Tibial nerve (tissue), 4 donors: ENCODE measurements around the gene MTCL3.

ENCODE experiments used
- DNase-seq, 2 donors: peaks; one replicate each; pipeline ENCODE4 v3.0.0-alpha.2; 2019; ENCODE audit warnings: low spot score in 2 of 2
- H3K27ac ChIP-seq, 4 donors: fragments of 200-600 bp; sonication (generic) in 3 of 4; one replicate each; pipeline ENCODE4 v1.5.1; 2017 to 2019; ENCODE audit warnings: mild to moderate bottlenecking in 1 of 4
- H3K27me3 ChIP-seq, 2 donors: fragments of 200-600 bp; sonication (generic) in 1 of 2; one replicate each; pipeline versions ENCODE4 v1.5.1 to v1.6.0; 2017 to 2019
- H3K36me3 ChIP-seq, 3 donors: fragments of 200-600 bp; sonication (generic); one replicate each; pipeline ENCODE4 v1.5.1; 2018 to 2019
- H3K4me1 ChIP-seq, 4 donors: fragments of 200-600 bp; sonication (generic) in 3 of 4; one replicate each; pipeline ENCODE4 v1.5.1; 2017 to 2019
- H3K4me3 ChIP-seq, 4 donors: fragments of 200-600 bp; sonication (generic) in 3 of 4; one replicate each; pipeline ENCODE4 v1.5.1; 2017 to 2019; ENCODE audit warnings: mild to moderate bottlenecking in 1 of 4, moderate library complexity in 1 of 4
- H3K9me3 ChIP-seq, 4 donors: fragments of 200-600 bp; sonication (generic) in 3 of 4; one replicate each; pipeline ENCODE4 v1.5.1; 2017 to 2019
- EP300 ChIP-seq, 2 donors: sonication (generic); formaldehyde crosslinking; IDR thresholded peaks; one replicate each; pipeline ENCODE4 v1.6.1; 2017; ENCODE audit warnings: antibody characterized with exemption in 2 of 2, mild to moderate bottlenecking in 1 of 2
- POLR2A ChIP-seq, 2 donors: fragments of 450-650 bp; IDR thresholded peaks; one replicate each; pipeline ENCODE4 v1.6.1; 2017; ENCODE audit warnings: antibody characterized with exemption in 2 of 2, mild to moderate bottlenecking in 2 of 2, moderate library complexity in 2 of 2
- WGBS, 2 donors: methylation state at CpG; one replicate each; pipeline ENCODE4 v1.1.5; 2018; 5-methylcytosine and 5-hydroxymethylcytosine counted together
- TF ChIP-seq, protein P1 (sequence below), 5 experiments: fragments of 200-600 bp in 3 of 5; fragments of 450-650 bp in 2 of 5; sonication (generic) in 3 of 5; IDR thresholded peaks; one replicate each; pipeline ENCODE4 v1.5.1; 2016 to 2019; ENCODE audit warnings: antibody characterized with exemption in 5 of 5, mild to moderate bottlenecking in 3 of 5, moderate library complexity in 2 of 5

The MTCL3 gene

DNA sequence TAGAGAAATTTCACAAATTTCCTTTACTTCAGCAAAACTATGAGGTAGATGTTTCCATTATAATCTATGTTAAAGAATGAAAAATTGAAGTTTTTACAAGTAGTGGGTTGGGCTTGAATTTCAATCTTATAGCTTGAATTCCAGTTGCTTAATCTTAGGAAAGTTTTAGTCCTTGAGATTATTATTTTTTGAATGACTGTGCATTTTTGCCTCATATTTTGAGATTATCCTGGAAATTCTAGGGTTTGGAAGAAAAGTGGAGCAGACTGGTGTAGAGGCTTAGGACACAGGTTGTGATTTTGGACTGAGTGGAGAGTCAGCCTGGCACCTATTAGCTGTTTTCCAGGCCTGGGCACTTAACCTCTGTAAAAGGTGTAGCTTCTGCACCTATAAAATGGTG, 5.7 kb downstream of the MTCL3 start:
- no peak overlapping the region for H3K27ac ChIP-seq
- H3K4me3 ChIP-seq: no peak overlapping the region
- peaks cover 0 to 30% (median 0%) of the 10 kb centered on the region in 3 donors for H3K36me3 ChIP-seq
- peaks cover 0 to 26% (median 13%) of the 10 kb centered on the region in 4 donors for H3K4me1 ChIP-seq
- no peak for DNase-seq
- no peak for TF ChIP-seq POLR2A (IDR thresholded peaks at IDR 0.05)
- TF ChIP-seq, protein P1, sequence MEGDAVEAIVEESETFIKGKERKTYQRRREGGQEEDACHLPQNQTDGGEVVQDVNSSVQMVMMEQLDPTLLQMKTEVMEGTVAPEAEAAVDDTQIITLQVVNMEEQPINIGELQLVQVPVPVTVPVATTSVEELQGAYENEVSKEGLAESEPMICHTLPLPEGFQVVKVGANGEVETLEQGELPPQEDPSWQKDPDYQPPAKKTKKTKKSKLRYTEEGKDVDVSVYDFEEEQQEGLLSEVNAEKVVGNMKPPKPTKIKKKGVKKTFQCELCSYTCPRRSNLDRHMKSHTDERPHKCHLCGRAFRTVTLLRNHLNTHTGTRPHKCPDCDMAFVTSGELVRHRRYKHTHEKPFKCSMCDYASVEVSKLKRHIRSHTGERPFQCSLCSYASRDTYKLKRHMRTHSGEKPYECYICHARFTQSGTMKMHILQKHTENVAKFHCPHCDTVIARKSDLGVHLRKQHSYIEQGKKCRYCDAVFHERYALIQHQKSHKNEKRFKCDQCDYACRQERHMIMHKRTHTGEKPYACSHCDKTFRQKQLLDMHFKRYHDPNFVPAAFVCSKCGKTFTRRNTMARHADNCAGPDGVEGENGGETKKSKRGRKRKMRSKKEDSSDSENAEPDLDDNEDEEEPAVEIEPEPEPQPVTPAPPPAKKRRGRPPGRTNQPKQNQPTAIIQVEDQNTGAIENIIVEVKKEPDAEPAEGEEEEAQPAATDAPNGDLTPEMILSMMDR (IDR thresholded peaks at IDR 0.05): no peak
- no peak for TF ChIP-seq EP300 (IDR thresholded peaks at IDR 0.05)
- peaks cover 0 to 9% of the 10 kb centered on the region in 2 donors for H3K27me3 ChIP-seq
- H3K9me3 ChIP-seq: peaks cover 0 to 8% (median 0%) of the 10 kb centered on the region in 4 donors

DNA sequence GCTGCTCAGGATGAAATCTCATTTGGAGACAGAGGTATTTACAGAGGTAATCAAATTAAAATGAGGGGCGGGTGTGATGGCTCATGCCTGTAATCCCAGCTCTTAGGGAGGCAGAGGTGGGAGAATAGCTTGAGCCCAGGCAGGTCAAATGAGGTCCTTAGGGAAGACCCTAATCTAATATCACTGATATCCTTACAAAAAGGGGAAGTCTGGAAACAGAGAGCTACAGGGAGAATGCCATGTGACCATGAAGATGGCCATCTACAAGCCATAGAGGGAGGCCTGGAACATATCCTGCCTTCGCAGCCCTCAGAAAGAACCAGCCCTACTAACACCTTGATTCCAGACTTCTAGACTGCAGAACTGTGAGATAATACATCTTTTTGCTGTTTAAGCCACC, 8.3 kb downstream of the MTCL3 start:
- Histone ChIP-seq H3K36me3 (peaks cover 0 to 30% (median 0%) of the 10 kb centered on the region in 3 donors), H3K27ac (no peak overlapping the region), H3K4me3 (no peak overlapping the region), H3K9me3 (peaks cover 0 to 8% (median 0%) of the 10 kb centered on the region in 4 donors), H3K4me1 (peaks cover 0 to 15% (median 9%) of the 10 kb centered on the region in 4 donors), H3K27me3 (no peaks in the 10 kb centered on the region)
- no peak for DNase-seq
- 90 to 94% methylated on average over 2 of the region's 2 CpGs for WGBS, 2 donors
- TF ChIP-seq, protein P1 (IDR thresholded peaks at IDR 0.05): no peak
- TF ChIP-seq EP300 (IDR thresholded peaks at IDR 0.05) (no peak), POLR2A (IDR thresholded peaks at IDR 0.05) (no peak)

DNA sequence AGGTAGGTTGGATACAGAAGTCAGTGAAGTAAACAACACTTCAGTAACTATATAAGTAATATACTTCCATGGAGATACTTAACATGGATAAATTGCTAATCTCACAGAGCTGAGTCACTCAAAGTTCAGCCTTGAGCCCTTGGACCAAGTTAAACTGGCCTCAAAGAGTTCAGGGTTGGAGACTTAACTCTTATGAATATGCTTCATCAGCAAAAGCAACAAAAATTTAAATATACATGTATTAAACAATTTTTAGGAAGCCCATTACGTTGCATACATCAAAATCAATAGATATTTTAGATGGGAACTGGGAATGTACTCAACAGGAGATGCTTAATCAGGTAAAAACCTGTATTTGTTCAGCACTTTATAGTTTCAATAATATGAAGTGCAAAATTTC, 12.2 kb downstream of the MTCL3 start:
- TF ChIP-seq, protein P1 (IDR thresholded peaks at IDR 0.05): no peak
- TF ChIP-seq POLR2A (IDR thresholded peaks at IDR 0.05): no peak
- no peak for TF ChIP-seq EP300 (IDR thresholded peaks at IDR 0.05)
- WGBS, 2 donors: 80 to 92% methylated on average over 1 of the region's 1 CpG
- Histone ChIP-seq H3K27me3 (no peaks in the 10 kb centered on the region), H3K4me1 (no peaks in the 10 kb centered on the region), H3K27ac (no peak overlapping the region), H3K9me3 (peaks cover 0 to 8% (median 0%) of the 10 kb centered on the region in 4 donors), H3K36me3 (peaks cover 0 to 30% (median 0%) of the 10 kb centered on the region in 3 donors), H3K4me3 (no peak overlapping the region)
- no peak for DNase-seq

DNA sequence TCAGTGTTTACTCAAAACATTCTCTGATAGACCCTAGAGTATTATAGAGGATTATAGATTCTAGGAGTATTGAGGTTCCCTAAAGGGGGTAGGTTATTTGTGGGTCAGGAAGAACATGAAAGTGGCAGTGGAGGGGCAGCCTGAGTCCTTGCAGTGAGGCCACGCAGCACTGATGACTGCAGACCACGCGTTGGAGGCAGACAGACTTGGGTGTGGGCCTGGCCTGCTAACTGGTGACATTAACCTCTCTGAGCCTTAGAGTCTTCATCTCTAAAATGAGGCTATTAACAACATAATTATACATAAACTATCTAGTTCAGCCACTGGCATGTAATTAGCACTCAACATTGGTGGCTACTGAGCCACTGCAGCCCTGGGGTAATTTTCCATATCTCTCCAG, 16.1 kb downstream of the MTCL3 start:
- H3K4me1 ChIP-seq: no peaks in the 10 kb centered on the region
- no peak overlapping the region for H3K27ac ChIP-seq
- no peak overlapping the region for H3K4me3 ChIP-seq
- WGBS, 2 donors: 86 to 97% methylated on average over 3 of the region's 3 CpGs
- no peaks in the 10 kb centered on the region for H3K9me3 ChIP-seq
- TF ChIP-seq EP300 (IDR thresholded peaks at IDR 0.05) (no peak), POLR2A (IDR thresholded peaks at IDR 0.05) (no peak)
- TF ChIP-seq, protein P1 (IDR thresholded peaks at IDR 0.05): no peak
- no peaks in the 10 kb centered on the region for H3K36me3 ChIP-seq
- no peak for DNase-seq
- H3K27me3 ChIP-seq: no peaks in the 10 kb centered on the region

DNA sequence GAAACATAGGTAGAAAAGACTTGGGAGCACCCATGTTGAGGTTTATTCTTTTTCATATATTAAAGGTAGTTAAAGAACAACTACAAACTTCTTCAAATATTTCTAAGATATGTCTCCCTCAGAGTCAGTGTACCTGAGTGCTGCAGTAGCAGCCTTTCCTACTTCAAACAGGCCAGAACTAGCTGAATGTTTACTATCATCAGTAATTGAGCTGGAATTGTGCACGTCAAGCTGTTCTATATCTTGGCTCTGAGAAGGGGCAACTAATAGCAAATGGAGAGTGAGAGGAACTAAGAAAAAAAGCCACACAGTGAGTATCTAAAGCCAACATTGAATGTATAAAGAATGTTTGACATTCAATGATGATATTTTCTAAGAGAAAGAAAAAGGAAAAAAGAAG, 21.7 kb downstream of the MTCL3 start:
- Histone ChIP-seq H3K4me3 (no peak overlapping the region), H3K4me1 (no peaks in the 10 kb centered on the region), H3K36me3 (no peaks in the 10 kb centered on the region), H3K9me3 (no peaks in the 10 kb centered on the region), H3K27ac (no peak overlapping the region), H3K27me3 (no peaks in the 10 kb centered on the region)
- WGBS, 2 donors: 65 to 72% methylated on average over 1 of the region's 1 CpG
- TF ChIP-seq, protein P1 (IDR thresholded peaks at IDR 0.05): no peak
- no peak for TF ChIP-seq EP300 (IDR thresholded peaks at IDR 0.05)
- TF ChIP-seq POLR2A (IDR thresholded peaks at IDR 0.05): no peak
- no peak for DNase-seq
